HG03135 (cell line): ENCODE results near the gene LTBR.

Source experiments
- ATAC-seq: cut with Tn5 transposase; IDR thresholded peaks from one replicate; pipeline ENCODE4 v1.9.1; 2021; ENCODE audit warnings: mild to moderate bottlenecking, moderate library complexity; ENCODE audit not compliant: unreplicated experiment

Gene LTBR

DNA sequence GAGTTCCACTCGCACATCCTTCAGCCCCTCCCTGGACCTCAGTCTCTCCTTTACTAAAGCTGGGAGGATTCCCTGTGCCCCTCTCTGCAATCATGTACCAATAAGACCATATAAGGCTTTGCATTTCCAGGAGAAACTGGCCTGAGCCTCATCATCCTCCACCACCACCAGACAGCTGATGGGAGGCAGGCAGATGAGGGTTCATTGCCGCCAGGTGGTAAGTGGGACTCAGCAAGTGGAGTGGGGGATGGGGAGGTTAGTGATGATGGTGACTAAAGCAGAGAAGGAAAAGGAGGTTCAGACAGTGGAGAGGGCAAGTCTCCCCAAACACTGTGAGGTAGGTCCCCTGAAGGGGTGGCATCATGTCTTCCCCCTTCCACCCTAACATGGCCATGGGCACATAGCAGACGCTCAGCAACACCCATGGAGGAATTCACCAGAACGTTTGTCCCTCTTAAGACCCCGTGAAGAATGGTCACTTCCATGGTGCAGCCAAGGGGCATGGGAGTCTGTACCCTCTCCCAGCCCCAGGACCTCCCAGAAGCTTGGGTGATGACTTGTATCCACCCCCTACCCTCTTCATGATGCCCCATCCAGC, 37.6 kb upstream of the LTBR start:
- ATAC-seq, result no peak

DNA sequence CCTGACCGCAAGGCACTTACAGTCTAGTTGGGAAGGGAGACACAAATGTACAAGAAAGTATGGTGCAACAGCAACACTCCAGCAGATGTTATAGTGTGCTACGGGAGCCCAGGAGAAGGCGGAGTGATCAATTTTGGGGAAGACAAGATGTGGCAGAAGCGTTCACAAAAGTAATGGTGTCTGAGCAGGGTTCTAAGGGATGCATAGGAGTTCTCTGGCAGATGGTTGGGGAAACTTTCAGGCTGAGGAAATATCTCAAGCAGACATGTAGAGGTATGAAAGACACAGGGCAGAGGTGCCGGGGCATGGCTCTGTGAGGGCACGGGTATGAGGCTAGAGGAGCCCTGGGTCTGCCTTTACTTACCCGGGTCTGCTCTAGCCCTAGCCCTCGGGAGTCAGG, 37.0 kb upstream of the LTBR start:
- no peak for ATAC-seq

DNA sequence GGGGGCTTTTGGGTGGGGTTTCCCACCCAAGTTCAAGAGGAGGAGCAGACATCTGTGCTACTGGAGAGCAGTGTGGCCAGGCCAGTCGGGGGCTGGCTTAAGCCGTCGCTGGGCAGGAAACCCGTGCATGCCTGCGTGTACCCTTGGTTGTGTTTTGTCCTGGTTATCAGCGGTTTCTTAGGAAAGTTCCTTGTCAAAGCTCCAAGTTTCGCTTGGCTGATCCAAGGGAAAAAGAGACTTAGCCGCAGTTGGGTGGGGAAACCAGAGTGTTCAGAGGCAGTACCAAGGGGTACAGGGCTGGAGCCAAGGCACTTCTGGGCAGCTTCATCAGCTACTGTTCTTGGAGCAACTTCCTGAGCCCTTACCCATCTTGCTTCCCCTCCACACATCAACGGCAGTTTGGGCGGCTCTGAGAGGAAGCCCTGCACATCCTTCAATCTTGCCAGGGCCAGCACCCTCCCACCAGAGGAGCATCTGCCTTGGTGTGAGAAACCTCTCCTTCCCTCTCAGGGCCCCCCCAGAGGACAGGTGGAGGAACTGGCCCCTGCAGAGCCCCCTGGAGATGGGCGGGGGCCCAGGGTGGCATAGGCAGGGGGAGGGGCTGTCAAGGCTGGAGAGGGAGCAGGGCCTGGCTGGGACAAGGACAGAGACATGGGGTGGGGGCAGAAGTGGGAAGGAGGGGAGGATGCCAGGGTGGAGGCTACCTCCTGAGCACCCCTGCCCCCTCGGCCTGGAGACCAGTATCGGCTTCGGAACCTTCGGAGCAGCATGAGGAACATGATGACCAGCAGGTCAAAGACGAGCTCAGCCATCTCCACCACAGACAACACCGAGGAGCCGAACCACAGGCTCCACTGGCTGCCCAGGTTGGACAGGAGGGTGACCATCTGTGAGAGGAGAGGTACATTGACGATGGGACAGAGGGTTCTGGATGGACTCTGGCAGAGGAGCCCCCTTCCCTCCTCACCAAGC, 36.3 kb upstream of the LTBR start:
- ATAC-seq, result no peak

DNA sequence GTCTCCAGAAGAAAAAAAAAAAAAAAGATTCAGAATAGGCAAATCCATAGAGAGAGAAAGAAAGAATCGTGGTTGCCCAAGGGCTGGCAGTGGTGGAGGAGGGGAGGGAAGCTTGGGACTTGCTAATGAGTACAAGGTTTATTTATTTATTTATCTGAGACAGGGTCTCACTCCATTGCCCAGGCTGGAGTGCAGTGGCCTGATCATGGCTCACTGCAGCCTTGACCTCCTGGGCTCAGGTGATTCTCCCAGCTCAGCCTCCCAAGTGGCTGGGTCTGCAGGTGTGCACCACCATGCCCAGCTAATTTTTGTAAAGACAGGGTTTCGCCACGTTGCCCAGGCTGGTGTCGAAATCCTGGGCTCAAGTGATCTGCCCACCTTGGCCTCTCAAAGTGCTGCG, 32.3 kb upstream of the LTBR start:
- ATAC-seq, result no peak

DNA sequence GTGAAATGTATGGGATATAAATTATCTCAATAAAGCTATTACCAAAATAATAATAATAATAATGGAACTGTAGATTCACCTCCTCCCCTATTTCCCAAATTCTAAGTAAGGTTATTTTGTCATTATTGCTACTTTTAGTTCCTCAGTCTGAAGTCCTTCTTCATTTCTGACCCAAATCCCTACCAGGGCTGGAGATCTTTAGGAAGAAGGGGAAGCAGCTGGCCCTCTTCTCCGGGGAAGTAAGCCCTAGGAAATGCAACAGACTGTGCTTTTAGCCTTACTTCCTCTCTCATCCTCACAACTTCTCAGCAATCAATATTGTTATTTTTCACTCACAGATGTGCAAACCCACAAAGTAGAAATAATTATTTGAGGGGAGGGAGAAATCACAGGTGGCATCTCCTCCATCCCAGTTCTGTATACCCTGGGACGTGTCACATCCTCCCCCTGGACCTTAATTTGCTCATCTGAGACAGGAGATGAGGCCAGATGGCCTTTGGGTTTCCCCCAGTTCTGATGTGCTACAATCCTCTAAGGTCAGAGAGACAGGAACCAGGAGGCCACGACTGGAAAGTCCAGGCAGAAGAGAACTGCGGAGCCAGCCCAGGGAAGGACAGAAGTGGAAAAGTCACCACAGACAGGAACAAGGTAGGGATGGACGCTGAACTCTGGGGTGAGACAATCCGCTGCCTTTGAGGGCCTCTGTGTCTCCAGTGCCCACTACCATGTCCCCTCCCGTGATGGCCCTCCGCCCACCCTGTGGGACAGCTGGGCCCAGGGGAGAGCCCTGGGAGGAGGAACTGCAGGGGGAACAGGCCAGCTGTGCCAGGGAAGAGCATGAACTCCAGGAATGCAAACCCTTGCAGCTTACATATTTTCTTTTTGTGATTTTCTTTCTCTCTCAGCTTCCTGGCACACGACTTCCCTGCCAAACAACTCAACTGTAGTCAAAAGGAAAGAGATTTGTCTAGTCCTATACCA, 31.5 kb upstream of the LTBR start:
- no peak for ATAC-seq

DNA sequence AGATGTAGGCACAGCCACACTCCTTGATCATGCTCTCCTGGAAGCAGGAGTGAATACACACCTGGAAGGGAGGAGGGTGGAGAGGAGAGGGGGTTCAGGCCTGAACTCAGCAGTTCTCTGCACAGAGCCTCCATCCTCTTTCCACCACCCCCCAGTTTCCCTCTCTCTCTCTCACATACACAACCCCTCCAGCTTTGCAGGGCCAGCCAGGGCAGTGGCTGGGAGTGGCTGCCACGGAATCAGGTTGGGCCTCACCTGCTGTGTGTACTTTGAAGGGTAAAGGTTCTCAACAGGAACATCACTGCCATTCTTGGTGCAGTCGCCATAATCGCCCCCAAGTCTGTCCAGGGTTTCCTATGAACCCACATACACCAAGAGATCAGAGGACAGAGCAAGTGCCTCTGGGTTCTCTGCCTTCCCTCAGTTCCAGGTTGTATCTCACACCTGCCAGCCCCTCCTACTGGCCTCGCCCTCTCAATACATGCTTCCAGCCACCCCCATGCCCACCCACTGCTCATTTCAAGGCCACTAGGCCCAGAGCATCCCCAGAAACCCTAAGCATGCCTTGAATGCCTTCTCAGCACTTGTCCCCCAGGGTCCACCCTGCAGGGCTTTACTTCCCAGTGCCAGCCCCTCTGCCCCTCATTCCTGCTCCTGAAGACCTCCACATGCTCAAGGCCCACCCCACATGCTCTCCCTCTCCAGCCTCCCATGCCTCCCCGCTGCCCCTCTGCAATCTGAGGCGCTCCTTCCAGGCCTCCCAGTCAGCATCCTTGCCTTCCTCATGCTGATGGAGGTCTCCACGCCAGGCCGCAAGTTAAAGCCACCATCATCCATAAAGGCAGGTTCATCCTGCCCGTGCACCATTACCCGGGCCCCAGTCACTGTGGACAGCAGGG, 29.2 kb upstream of the LTBR start:
- ATAC-seq, result no peak

DNA sequence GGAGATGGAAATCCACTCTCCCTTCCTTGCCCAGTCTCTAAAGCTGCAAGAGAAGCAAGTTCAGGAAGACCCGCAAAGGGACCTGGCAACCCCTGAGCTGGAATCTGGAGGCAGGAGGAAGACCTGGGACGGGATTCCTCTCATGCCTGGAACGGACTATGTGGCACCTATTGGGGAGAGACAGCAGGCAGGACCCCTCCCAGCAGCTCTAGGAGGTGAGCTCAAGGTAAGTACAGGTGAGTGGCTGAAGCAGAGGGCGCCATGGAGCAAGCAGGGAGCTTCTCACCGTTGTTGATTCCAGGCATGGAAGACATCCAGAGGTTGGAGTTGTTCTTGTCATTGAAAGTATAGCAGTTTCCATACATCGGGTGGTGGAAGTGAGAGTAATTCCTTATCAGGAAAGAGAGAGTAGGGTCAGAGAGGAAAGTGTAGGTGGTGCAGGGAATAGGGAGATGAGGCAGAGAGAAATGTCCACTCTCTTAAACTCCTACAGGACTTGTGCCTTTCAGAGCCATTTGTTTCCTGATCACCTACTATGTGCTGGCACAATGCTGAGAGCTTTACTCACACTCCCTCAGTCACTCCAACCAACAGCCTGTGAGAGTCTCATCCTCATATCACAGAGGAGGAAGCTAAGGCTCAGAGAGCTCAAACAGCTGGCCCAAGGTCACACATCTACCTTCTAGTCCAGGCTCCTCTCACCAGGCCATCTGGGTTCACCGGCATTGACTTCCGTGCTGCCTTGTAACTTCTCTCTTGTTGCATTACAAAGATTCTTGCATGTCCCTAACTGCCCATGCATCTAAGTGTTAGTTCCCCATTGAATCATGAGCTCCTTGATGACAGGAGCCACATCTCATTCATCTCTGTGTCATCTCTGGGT, 28.2 kb upstream of the LTBR start:
- ATAC-seq, result no peak

DNA sequence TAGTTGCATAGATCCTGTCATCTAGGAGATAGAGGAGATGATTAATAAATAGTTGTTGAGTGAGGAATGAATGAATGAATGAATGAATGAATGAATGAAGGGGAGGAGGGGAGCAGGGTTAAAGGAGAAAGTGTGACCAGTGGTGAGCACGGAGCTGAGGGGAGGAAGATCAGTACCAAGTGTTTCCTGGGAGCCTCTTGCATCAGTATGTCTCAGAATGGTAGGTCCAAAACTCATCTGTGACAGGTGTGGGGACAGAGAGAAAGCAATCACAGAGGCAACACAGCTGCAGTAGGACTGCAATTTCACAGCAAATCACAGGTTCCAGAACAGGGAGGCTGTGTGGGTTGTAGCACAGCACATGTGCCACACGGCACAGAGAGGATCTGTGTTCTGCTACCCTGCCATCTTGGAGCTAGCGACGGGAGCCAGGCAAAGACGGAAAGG, 27.6 kb upstream of the LTBR start:
- no peak for ATAC-seq

DNA sequence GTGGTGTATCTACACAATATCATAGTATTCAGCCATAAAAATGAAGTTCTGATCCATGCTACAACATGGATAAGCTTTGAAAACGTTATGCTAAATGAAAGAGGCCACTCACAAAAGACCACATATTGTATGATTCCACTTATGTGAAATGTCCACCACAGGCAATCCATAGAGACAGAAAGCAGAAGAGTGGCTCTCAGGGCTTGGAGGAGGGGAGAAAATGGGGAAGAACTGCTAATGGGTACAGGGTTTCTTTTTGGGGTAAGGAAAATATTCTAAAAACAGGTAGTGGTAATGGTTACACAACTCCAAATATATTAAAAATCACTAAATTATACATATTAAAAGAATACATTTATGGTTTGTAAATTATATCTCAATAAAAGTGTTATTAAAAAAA, 25.1 kb upstream of the LTBR start:
- ATAC-seq, result no peak

DNA sequence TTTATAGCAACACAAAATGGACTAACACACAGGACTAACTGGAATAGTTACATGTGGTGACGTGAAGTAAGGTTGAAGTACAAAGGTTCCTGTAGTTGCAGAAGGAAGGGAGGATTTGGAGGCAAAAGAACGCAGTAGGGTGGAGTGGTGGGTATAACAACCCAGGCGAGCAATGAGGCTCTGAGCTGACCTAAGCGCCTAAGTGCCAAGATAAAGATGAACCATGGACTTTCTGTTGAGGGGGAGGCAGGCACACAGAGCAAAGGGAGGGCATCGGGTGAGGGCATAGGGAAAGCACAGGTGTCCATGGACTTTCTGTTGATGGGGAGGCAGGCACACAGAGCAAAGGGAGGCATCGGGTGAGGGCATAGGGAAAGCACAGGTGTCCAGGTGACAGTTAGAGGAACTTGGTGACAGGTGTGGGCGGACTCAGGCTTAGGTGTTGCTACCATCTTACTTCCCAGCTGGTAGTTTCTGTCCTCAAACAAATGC, 23.8 kb upstream of the LTBR start:
- ATAC-seq, result no peak

DNA sequence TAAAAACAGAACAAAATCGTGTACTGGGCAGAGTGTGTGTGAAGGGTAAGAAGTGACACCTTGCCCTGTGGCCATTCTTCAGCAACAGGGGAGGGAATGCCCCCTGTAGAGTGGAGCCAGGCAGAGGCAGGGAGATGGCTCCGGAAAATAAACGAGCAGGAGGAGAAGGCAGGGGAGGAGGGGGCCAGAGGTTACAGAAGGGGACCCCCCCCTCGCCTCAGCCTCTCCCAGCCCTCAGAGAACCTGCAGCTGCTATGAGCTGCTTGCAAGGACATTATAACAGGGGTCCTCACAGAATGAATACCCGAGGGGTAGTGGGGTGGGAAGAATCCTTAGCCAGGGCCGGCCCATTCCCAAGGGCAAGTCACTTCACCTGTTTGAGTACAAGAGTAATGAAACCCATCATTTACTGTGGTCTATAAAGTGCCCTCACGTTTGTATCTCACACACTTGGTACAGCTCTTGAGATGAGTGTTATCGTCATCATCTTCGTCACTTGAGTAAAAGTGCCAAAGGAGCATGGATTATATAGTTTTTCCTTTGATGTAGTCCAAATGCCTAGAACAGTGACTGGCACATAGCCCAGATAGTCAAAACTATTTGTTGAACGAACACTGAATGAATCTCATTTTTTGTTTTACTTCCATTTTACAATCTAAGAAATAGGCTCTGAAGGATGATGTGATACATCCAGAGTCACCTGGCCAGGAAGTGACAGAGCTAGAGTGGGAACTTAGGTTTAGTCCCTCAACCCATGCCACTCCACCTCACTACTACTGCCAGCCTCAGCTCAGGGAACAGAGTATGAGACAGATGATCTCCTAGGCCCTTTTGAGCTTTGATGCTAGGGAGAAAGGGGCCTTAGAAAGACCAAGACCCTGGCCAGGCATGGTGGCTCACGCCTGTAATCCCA, 23.1 kb upstream of the LTBR start:
- no peak for ATAC-seq

DNA sequence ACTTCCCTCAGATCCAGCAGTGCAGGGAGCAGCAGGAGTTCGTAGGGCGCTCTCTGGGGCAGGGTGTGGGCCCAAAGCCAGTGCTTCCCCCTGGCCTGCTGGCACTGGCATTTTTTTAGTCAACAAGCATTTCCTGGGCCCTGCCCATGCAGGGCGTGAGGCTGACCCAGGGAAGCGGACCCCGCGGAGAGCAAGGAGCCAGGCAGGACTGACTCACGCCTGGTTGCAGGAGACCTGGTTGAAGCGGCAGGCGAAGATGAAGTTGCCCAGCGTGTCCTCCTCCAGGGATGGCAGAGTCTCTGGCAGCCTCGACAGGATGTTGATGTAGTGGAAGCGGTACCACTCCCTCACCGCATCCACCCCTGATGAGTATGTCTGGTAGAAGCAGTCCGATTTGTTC, 22.1 kb upstream of the LTBR start:
- no peak for ATAC-seq

DNA sequence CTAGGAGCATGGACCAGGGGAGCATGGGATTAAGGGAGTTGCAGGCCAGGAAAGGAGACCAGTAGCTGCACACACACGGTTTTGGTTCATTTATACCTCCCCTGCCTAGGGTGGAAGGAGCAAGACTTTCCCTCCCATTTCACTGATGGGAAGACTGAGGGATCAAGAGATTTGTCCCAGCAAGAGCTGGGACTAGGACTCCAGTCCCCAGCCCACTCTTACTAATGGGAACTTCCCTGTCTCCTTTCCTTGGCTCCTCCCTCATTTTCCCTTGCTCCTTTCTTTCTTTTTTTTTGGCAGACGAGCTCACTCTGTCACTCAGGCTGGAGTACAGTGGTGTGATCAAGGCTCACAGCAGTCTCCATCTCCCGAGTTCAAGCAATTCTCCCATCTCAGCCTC, 21.6 kb upstream of the LTBR start:
- no peak for ATAC-seq

DNA sequence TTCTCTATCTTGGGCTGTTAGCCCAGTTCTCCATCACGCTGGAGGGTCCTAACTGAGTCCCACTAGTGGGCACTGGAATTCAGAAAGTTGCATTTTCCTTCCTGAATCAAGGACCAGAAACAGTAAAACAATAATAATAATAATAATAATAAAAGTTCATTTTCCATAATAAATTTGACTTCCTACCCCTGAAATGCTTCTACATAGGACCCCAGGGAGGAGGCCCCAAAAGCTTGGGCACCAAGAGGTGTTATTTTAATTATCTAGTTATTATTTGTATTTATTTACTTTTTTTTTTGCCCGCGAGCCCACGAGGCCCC, 21.0 kb upstream of the LTBR start:
- ATAC-seq, result no peak

DNA sequence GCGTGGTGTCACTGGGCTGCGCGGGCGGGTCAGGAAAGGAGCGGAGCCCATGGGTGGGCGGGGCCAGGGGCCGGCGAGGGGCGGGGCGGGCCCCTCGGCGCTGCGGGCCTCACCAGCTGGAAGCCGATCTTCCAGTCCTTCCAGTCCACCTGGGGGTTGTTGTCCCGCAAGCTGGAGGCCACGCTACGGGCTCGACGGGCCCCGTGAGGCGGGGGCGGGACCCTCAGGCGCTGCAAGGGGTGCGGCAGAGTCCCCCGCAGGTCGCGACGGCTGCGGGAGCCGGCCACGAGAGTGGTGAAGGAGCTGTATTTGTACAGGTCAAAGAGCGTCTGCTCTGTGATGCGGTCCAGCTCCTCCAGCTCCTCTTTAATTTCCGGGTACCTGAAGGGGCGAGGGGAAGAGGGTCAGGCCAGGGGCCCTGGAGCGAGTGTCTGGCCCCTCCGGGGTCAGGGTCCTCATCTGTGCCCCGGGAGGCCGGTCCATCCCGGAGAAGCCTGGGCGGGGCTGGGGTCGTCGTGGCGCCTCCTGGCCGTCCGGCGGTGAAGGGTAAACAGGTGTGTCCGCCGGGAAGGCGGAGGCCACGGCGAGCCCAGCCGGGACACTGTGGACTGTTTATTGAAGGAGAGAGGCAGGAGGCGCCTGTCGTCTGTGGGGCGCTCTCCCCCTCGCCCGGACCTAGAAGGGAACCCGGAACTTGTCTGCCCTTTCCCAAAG, 20.5 kb upstream of the LTBR start:
- ATAC-seq, result no peak

DNA sequence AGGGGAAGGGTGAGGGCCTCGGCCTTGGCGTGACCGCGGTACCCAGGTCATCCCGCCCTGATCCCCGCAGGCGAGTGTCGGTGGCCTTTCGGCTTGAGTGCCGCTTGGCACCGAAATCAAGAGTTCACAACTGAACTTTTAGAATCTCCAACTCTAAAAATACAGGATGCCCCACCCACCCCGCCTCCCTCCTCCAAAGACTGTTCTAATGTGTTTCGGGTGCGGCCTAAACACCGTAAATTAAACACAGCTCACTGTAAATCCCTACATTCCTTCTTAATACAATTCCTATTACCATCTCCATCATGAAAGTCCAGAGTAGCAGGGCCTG, 20.0 kb upstream of the LTBR start:
- no peak for ATAC-seq

DNA sequence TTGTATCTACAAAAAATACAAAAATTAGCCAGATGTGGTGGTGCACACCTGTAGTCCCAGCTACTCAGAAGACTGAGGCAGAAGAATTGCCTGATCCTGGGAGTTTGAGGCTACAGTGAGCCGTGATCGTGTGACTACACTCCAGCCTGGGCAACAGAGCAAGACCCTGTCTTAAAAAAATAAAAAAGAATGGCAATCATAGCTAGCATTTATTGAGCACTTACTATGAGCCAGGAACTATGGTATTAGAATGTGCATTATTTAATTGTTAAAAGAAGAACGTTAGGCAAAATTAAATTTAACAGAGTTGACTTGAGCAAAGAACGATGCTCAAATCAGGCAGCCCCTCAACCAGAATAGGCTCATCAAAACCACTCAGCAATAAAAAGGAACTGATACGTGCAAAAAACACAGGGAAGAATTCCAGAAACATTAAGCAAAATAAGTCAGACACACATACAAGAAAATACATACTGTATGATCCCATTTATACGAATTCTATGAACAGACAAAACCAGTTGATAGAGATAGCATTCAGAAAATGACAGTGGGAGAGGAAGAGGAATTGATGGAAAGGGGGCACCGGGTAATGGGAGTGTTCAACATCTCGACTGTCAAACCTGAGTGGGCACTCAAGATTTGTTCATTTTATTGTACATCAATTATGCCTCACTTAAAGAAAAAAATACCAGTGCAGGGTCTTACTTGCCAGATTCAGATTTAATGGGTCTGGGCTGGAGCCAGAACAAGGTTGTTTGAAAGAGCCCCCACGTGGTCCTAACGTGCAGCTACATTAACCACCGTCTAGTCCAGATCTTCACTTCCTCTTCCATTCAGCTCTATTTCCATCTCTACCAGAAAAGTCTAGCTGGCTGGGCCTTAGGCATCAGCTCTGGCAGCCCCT, 16.6 kb upstream of the LTBR start:
- ATAC-seq, result no peak
